MCF 10A (cell line): ENCODE results near the gene FNDC8. TPM values are rescaled to one million over a fixed set of nuclear protein-coding genes. Genes with fewer than 3 reads are reported as not detected.

Experiments used
- BruUV-seq: library from RNA; stranded (reverse); fragments of 400-500 nt; replicated peaks from 2 replicates; lab custom pipeline; 2021; lab: Mats Ljungman, UMichigan
- CTCF ChIA-PET: fragments of 300-600 bp; sonication (Branson Sonifier 250); formaldehyde crosslinking; extraction: SDS; loops from one replicate; lab custom pipeline; 2021; ENCODE audit warnings: antibody characterized with exemption, inconsistent platforms; lab: Yijun Ruan, JAX
- POLR2A ChIA-PET: fragments of 300-600, 350-650 bp; sonication (Branson Sonifier 250); formaldehyde crosslinking; extraction: SDS; loops from one replicate; lab custom pipeline; 2020; ENCODE audit warnings: antibody characterized with exemption, inconsistent platforms; lab: Yijun Ruan, JAX
- DNase-seq: peaks from one replicate; pipeline ENCODE4 v3.0.0-alpha.2; 2018; ENCODE audit not compliant: unreplicated experiment
- H3K27ac Mint-ChIP-seq: one replicate; pipeline ENCODE4 v1.8.0; 2022; ENCODE audit warnings: mild to moderate bottlenecking, low read depth, mixed read lengths; ENCODE audit not compliant: unreplicated experiment
- H3K27me3 Mint-ChIP-seq: one replicate; pipeline ENCODE4 v1.8.0; 2022; ENCODE audit warnings: mixed read lengths; ENCODE audit not compliant: insufficient read depth, unreplicated experiment
- H3K36me3 Mint-ChIP-seq: one replicate; pipeline ENCODE4 v1.8.0; 2022; ENCODE audit warnings: mild to moderate bottlenecking, moderate library complexity, mixed read lengths; ENCODE audit not compliant: insufficient read depth, unreplicated experiment
- H3K4me1 Mint-ChIP-seq: one replicate; pipeline ENCODE4 v1.8.0; 2022; ENCODE audit warnings: mixed read lengths; ENCODE audit not compliant: insufficient read depth, unreplicated experiment
- H3K4me3 Mint-ChIP-seq: one replicate; pipeline ENCODE4 v1.8.0; 2022; ENCODE audit warnings: mild to moderate bottlenecking, moderate library complexity, mixed read lengths; ENCODE audit not compliant: unreplicated experiment
- H3K9me3 Mint-ChIP-seq: one replicate; pipeline ENCODE4 v1.8.0; 2022; ENCODE audit warnings: mixed read lengths; ENCODE audit not compliant: unreplicated experiment
- CTCF ChIP-seq: fragments of 200-600 bp; IDR thresholded peaks from one replicate; pipeline ENCODE4 v1.8.0; 2022; ENCODE audit warnings: antibody characterized with exemption, mild to moderate bottlenecking; ENCODE audit not compliant: unreplicated experiment
- intact Hi-C: fragments of 100-400 bp; cut with micrococcal nuclease; formaldehyde crosslinking; loops from 2 replicates; pipeline ENCODE4 v1.14.1; 2022
- total RNA-seq: library from RNA; stranded (reverse); gene quantifications from 2 replicates; pipeline ENCODE4 v1.2.3, GENCODE V29; 2022

The FNDC8 gene
- total RNA-seq, 1 experiment from 2014 or later = not detected

- TF ChIP-seq CTCF = no peak
- H3K4me1 Mint-ChIP-seq = peaks cover 11% of the 10 kb centered on the region
- intact Hi-C loops = loop anchor here (5.0 kb wide), 2 partner anchors 66 to 106 kb away; partner anchors contain the start of gene LIG3
- H3K4me3 Mint-ChIP-seq = peak overlapping the region; percentile 80
- no peaks in the 10 kb centered on the region for H3K36me3 Mint-ChIP-seq
- CTCF ChIA-PET = interaction anchor here (0.6 to 1.4 kb wide), 8 partner anchors 10 to 450 kb away, joined by 3 to 5 read pairs (median 4); no protein-coding TSS in a partner anchor
- POLR2A ChIA-PET = interaction anchor here (0.5 to 9.8 kb wide), 16 partner anchors 8 to 1577 kb away, joined by 3 to 119 read pairs (median 4); partner anchors contain the start of genes CCT6B, LIG3, RAD51D and RFFL
- H3K27me3 Mint-ChIP-seq = no peaks in the 10 kb centered on the region
- BruUV-seq = no TSS peak
- no peaks in the 10 kb centered on the region for H3K9me3 Mint-ChIP-seq
- H3K27ac Mint-ChIP-seq = peak overlapping the region; percentile 84
- peak; percentile 35 for DNase-seq
These were observed 33.6 kb upstream of the FNDC8 start for GRCh38 chr17:35087731-35088355.

GRCh38 chr17:35088356-35088880 lies 33.0 kb upstream of the FNDC8 start:
- no TSS peak for BruUV-seq
- Mint-ChIP-seq H3K9me3 (no peaks in the 10 kb centered on the region), H3K36me3 (no peaks in the 10 kb centered on the region), H3K27ac (peak overlapping the region; percentile 84), H3K4me1 (peaks cover 11% of the 10 kb centered on the region), H3K27me3 (no peaks in the 10 kb centered on the region), H3K4me3 (peak overlapping the region; percentile 80)
- ChIA-PET POLR2A (interaction anchor here (0.5 to 9.8 kb wide), 12 partner anchors 9 to 1578 kb away, joined by 3 to 119 read pairs (median 5); partner anchors contain the start of genes CCT6B, LIG3, RAD51D and RFFL), CTCF (interaction anchor here (0.7 to 1.4 kb wide), 6 partner anchors 11 to 450 kb away, joined by 3 to 4 read pairs (median 3); no protein-coding TSS in a partner anchor)
- peak; percentile 50 for DNase-seq
- intact Hi-C loops = loop anchor here (5.0 kb wide), 2 partner anchors 66 to 106 kb away; partner anchors contain the start of gene LIG3
- TF ChIP-seq CTCF = no peak

GRCh38 chr17:35088881-35089585 lies 32.4 kb upstream of the FNDC8 start:
- DNase-seq = peak; percentile 83
- Mint-ChIP-seq H3K4me1 (peaks cover 11% of the 10 kb centered on the region), H3K9me3 (no peaks in the 10 kb centered on the region), H3K4me3 (peak overlapping the region; percentile 80), H3K27ac (peak overlapping the region; percentile 84), H3K36me3 (no peaks in the 10 kb centered on the region), H3K27me3 (no peaks in the 10 kb centered on the region)
- peak; percentile 72 for TF ChIP-seq CTCF
- BruUV-seq = no TSS peak
- POLR2A ChIA-PET = interaction anchor here (0.9 to 9.8 kb wide), 11 partner anchors 14 to 127 kb away, joined by 3 to 119 read pairs (median 4); partner anchors contain the start of genes CCT6B, RAD51D, RFFL and ZNF830
- intact Hi-C loops = loop anchor here (1.0 to 5.0 kb wide), 5 partner anchors 26 to 107 kb away; partner anchors contain the start of genes LIG3, RAD51D and RFFL
- CTCF ChIA-PET = interaction anchor here (0.7 to 3.1 kb wide), 27 partner anchors 9 to 889 kb away, joined by 3 to 30 read pairs (median 4); partner anchors contain the start of genes RAD51D and RFFL
